ENCODE results near the gene IER5L. TPM values are rescaled to one million over a fixed set of nuclear protein-coding genes. Genes with fewer than 3 reads are reported as not detected.

The IER5L gene
- total RNA-seq, 6 donors from 2014 or later = 3.7 to 17.0 (median 10.3) TPM

- WGBS, 2 donors = 88 to 91% methylated on average over 12 to 17 of the region's 17 CpGs
Measured at GRCh38 chr9:129224618-129225489, 46.8 kb upstream of the IER5L start.

GRCh38 chr9:129223551-129224208 is 45.6 kb upstream of the IER5L start:
- Histone ChIP-seq H3K27me3 (no peaks in the 10 kb centered on the region), H3K4me1 (peaks cover 0 to 15% (median 10%) of the 10 kb centered on the region in 4 donors), H3K9me3 (no peaks in the 10 kb centered on the region), H3K4me3 (no peak overlapping the region), H3K36me3 (no peaks in the 10 kb centered on the region), H3K27ac (no peak overlapping the region)
- TF ChIP-seq POLR2AphosphoS5 (IDR thresholded peaks at IDR 0.05) = no peak
- TF ChIP-seq EP300 (IDR thresholded peaks at IDR 0.05) = no peak
- TF ChIP-seq POLR2A (IDR thresholded peaks at IDR 0.05) = no peak
- no peak for TF ChIP-seq CTCF (IDR thresholded peaks at IDR 0.05)
- ATAC-seq (ENCODE audit: low FRiP score in 2 of 2) (no peak), DNase-seq (no peak)
- WGBS, 2 donors = 77 to 89% methylated on average over 6 to 15 of the region's 15 CpGs

More at GRCh38 chr9:129224618-129225489, 46.8 kb upstream of the IER5L start:
- no peaks in the 10 kb centered on the region for H3K9me3 ChIP-seq
- H3K27ac ChIP-seq = peak overlapping the region in 3 of 4 donors; percentile 15 to 34 (median 16)
- TF ChIP-seq POLR2A (IDR thresholded peaks at IDR 0.05) = no peak
- no peak for TF ChIP-seq EP300 (IDR thresholded peaks at IDR 0.05)
- TF ChIP-seq POLR2AphosphoS5 (IDR thresholded peaks at IDR 0.05) = no peak
- TF ChIP-seq CTCF (IDR thresholded peaks at IDR 0.05) = no peak
- H3K27me3 ChIP-seq = no peaks in the 10 kb centered on the region
- no peak for DNase-seq
- H3K4me3 ChIP-seq = no peak overlapping the region
- no peak for ATAC-seq (ENCODE audit: low FRiP score in 2 of 2)
- H3K4me1 ChIP-seq = peaks cover 0 to 15% (median 10%) of the 10 kb centered on the region in 4 donors
- no peaks in the 10 kb centered on the region for H3K36me3 ChIP-seq

- DNase-seq = no peak
- Histone ChIP-seq H3K27ac (no peak overlapping the region), H3K9me3 (no peaks in the 10 kb centered on the region), H3K4me1 (peaks cover 0 to 15% (median 10%) of the 10 kb centered on the region in 4 donors), H3K27me3 (no peaks in the 10 kb centered on the region), H3K4me3 (no peak overlapping the region), H3K36me3 (no peaks in the 10 kb centered on the region)
- TF ChIP-seq CTCF (IDR thresholded peaks at IDR 0.05) = no peak
- TF ChIP-seq EP300 (IDR thresholded peaks at IDR 0.05) = no peak
- no peak for TF ChIP-seq POLR2A (IDR thresholded peaks at IDR 0.05)
- no peak for TF ChIP-seq POLR2AphosphoS5 (IDR thresholded peaks at IDR 0.05)
- no peak for ATAC-seq (ENCODE audit: low FRiP score in 2 of 2)
- WGBS, 2 donors = 92 to 95% methylated on average over 13 of the region's 13 CpGs
Measured at GRCh38 chr9:129222819-129223218, 44.8 kb upstream of the IER5L start.

GRCh38 chr9:129221979-129222635 is 44.0 kb upstream of the IER5L start:
- no peak for DNase-seq
- no peak overlapping the region for H3K27ac ChIP-seq

More at GRCh38 chr9:129221979-129222635, 44.0 kb upstream of the IER5L start:
- no peak for ATAC-seq (ENCODE audit: low FRiP score in 2 of 2)
- Histone ChIP-seq H3K27me3 (no peaks in the 10 kb centered on the region), H3K4me1 (peaks cover 0 to 15% (median 10%) of the 10 kb centered on the region in 4 donors), H3K9me3 (no peaks in the 10 kb centered on the region), H3K36me3 (no peaks in the 10 kb centered on the region), H3K4me3 (no peak overlapping the region)
- WGBS, 2 donors = 84 to 86% methylated on average over 6 to 15 of the region's 15 CpGs
- TF ChIP-seq POLR2A (IDR thresholded peaks at IDR 0.05) = no peak
- no peak for TF ChIP-seq POLR2AphosphoS5 (IDR thresholded peaks at IDR 0.05)
- no peak for TF ChIP-seq CTCF (IDR thresholded peaks at IDR 0.05)
- no peak for TF ChIP-seq EP300 (IDR thresholded peaks at IDR 0.05)
